A549 (cell line): ENCODE data around the gene PCDHGA11. TPM values are rescaled to one million over a fixed set of nuclear protein-coding genes. Genes with fewer than 3 reads are reported as not detected.
"Not testable (repeated sequence)": the region's sequence is repeated elsewhere in the genome, so short reads cannot be mapped to it uniquely, and the experiment has no call there.

ENCODE experiments used
- ATAC-seq, 2 experiments: fragments of 200-7000 bp in 1 of 2; fragments of >200 bp in 1 of 2; cut with Nextera tagmentation in 1 of 2; cut with Tn5 transposase in 1 of 2; 3 replicates each; pipeline versions ENCODE4 v1.8.0 to v1.9.1; 2018 to 2020; ENCODE audit warnings: mild to moderate bottlenecking in 1 of 2, moderate library complexity in 1 of 2
- CTCF ChIA-PET: fragments of 300-600 bp; sonication (Branson Sonifier 250); formaldehyde crosslinking; extraction: SDS; loops from one replicate; lab custom pipeline; 2021; ENCODE audit warnings: antibody characterized with exemption, inconsistent platforms; lab: Yijun Ruan, JAX
- POLR2A ChIA-PET: fragments of 350-600 bp; formaldehyde crosslinking; extraction: SDS; loops from one replicate; lab custom pipeline; 2021; ENCODE audit warnings: antibody characterized with exemption, inconsistent platforms; lab: Yijun Ruan, JAX
- DNase-seq, 2 experiments: peaks; one replicate each; pipeline versions ENCODE4 v3.0.0 to v3.0.0-alpha.2; 2011 to 2016; ENCODE audit warnings: low read depth in 1 of 2, low spot score in 1 of 2
- FAIRE-seq: peaks from 2 replicates; lab custom pipeline; 2011; peaks lifted over from hg19 to GRCh38; lab: Jason Lieb, UNC
- H3K27ac ChIP-seq, 2 experiments: fragments of >200 bp; sonication (Bioruptor Twin); formaldehyde crosslinking; 3 replicates each; pipeline ENCODE4 v1.5.1; 2016 to 2017
- H3K4me1 ChIP-seq: fragments of >200 bp; sonication (Bioruptor Twin); formaldehyde crosslinking; 3 replicates; pipeline ENCODE4 v1.6.1; 2016
- H3K4me2 ChIP-seq: fragments of >200 bp; sonication (Bioruptor Twin); formaldehyde crosslinking; 3 replicates; pipeline ENCODE4 v1.6.1; 2016
- H3K4me3 ChIP-seq: fragments of >200 bp; sonication (Bioruptor Twin); formaldehyde crosslinking; 3 replicates; pipeline ENCODE4 v1.5.1; 2016
- H3K9me3 ChIP-seq: fragments of >200 bp; sonication (Bioruptor Twin); formaldehyde crosslinking; 3 replicates; pipeline ENCODE4 v1.6.1; 2016
- EHF ChIP-seq: fragments of 250-450 bp; sonication (Bioruptor Pico); IDR thresholded peaks from 2 replicates; pipeline ENCODE4 v1.5.0; 2020; ENCODE audit warnings: mild to moderate bottlenecking
- EP300 ChIP-seq, 2 experiments: fragments of >200 bp; sonication (Bioruptor Twin); formaldehyde crosslinking; IDR thresholded peaks; 2 replicates in 1 of 2; 3 replicates in 1 of 2; pipeline ENCODE4 v1.6.1; 2016 to 2017
- ESRRA ChIP-seq: fragments of 150-350 bp; IDR thresholded peaks from 2 replicates; pipeline ENCODE4 v1.6.1; 2014; ENCODE audit warnings: mild to moderate bottlenecking, low read length, borderline replicate concordance
- GATA3 ChIP-seq: IDR thresholded peaks from 2 replicates; pipeline ENCODE4 v1.6.1; 2012; ENCODE audit warnings: borderline replicate concordance
- HDAC2 ChIP-seq: fragments of 200-600 bp; sonication (generic); IDR thresholded peaks from 2 replicates; pipeline ENCODE4 v1.6.1; 2016
- HOXB13 ChIP-seq: fragments of 250-450 bp; sonication (Bioruptor Pico); IDR thresholded peaks from 2 replicates; pipeline ENCODE4 v1.5.0; 2020; ENCODE audit warnings: low read depth, mild to moderate bottlenecking, moderate library complexity
- JUN ChIP-seq, 2 experiments: fragments of >200 bp; sonication (Bioruptor Twin); formaldehyde crosslinking; IDR thresholded peaks; 2 replicates in 1 of 2; 3 replicates in 1 of 2; pipeline ENCODE4 v1.6.1; 2016 to 2017
- JUNB ChIP-seq: fragments of >200 bp; sonication (Bioruptor Twin); formaldehyde crosslinking; IDR thresholded peaks from 2 replicates; pipeline ENCODE4 v1.6.1; 2016
- MAFK ChIP-seq: fragments of 450-650 bp; IDR thresholded peaks from 2 replicates; pipeline ENCODE4 v1.6.1; 2014; ENCODE audit not compliant: partially characterized antibody
- MAZ ChIP-seq: fragments of 150-350 bp; IDR thresholded peaks from 2 replicates; pipeline ENCODE4 v1.6.1; 2014; ENCODE audit warnings: antibody characterized with exemption, low read depth, low read length, borderline replicate concordance
- NR3C1 ChIP-seq: fragments of >200 bp; sonication (Bioruptor Twin); formaldehyde crosslinking; IDR thresholded peaks from 3 replicates; pipeline ENCODE4 v1.6.1; 2017
- RARB ChIP-seq: fragments of 250-450 bp; sonication (Bioruptor Pico); IDR thresholded peaks from 2 replicates; pipeline ENCODE4 v1.8.0; 2021; ENCODE audit warnings: mild to moderate bottlenecking, moderate library complexity
- SMC3 ChIP-seq: fragments of >200 bp; sonication (Bioruptor Twin); formaldehyde crosslinking; IDR thresholded peaks from 3 replicates; pipeline ENCODE4 v1.6.1; 2018; ENCODE audit warnings: inconsistent platforms
- SREBF2 ChIP-seq: fragments of 450-650 bp; IDR thresholded peaks from 2 replicates; pipeline ENCODE4 v1.6.1; 2014; ENCODE audit warnings: mild to moderate bottlenecking, moderate library complexity
- ZNF302 ChIP-seq: fragments of 250-450 bp; sonication (Bioruptor Pico); IDR thresholded peaks from 2 replicates; pipeline ENCODE4 v1.9.0; 2021; ENCODE audit warnings: inconsistent platforms, mild to moderate bottlenecking, moderate library complexity
- WGBS: methylation state at CpG from one replicate; pipeline ENCODE4 v1.1.6; 2017; ENCODE audit errors: missing lambda C conversion rate; 5-methylcytosine and 5-hydroxymethylcytosine counted together
- polyA plus RNA-seq, 4 experiments: library from polyadenylated mRNA; depleted of rRNA in 3 of 4; stranded (reverse); fragments of >200 nt; fragmentation: RNase III in 1 of 4; extraction: RNeasy Plus Mini Kit Qiagen cat#74134 plus additional on column Dnase treatment in 1 of 4; gene quantifications; 2 replicates in 3 of 4; 3 replicates in 1 of 4; pipeline ENCODE4 v1.2.3, GENCODE V29; 2011 to 2017
- TF ChIP-seq, protein P1 (sequence below): fragments of 250-450 bp; sonication (Bioruptor Pico); IDR thresholded peaks from 2 replicates; pipeline ENCODE4 v1.5.0; 2021; ENCODE audit warnings: mild to moderate bottlenecking, moderate library complexity, borderline replicate concordance
- TF ChIP-seq, protein P2 (sequence below): IDR thresholded peaks from 2 replicates; pipeline ENCODE4 v1.6.1; 2012
- TF ChIP-seq, protein P3 (sequence below): fragments of >200 bp; sonication (Bioruptor Twin); formaldehyde crosslinking; IDR thresholded peaks from 3 replicates; pipeline ENCODE4 v1.5.1; 2016
- TF ChIP-seq, protein P4 (sequence below): fragments of 200-600 bp; sonication (generic); IDR thresholded peaks from 2 replicates; pipeline ENCODE4 v1.6.1; 2016; ENCODE audit warnings: antibody characterized with exemption, mild to moderate bottlenecking, moderate library complexity
- TF ChIP-seq, protein P5 (sequence below): fragments of 250-450 bp; sonication (Bioruptor Pico); IDR thresholded peaks from 2 replicates; pipeline ENCODE4 v1.5.0; 2020; ENCODE audit warnings: low read depth, mild to moderate bottlenecking, moderate library complexity

The PCDHGA11 gene
- polyA plus RNA-seq, 2 of the 4 experiments (the other 2 are of a cell fraction) = 0.10 TPM; not detected in 1

DNA sequence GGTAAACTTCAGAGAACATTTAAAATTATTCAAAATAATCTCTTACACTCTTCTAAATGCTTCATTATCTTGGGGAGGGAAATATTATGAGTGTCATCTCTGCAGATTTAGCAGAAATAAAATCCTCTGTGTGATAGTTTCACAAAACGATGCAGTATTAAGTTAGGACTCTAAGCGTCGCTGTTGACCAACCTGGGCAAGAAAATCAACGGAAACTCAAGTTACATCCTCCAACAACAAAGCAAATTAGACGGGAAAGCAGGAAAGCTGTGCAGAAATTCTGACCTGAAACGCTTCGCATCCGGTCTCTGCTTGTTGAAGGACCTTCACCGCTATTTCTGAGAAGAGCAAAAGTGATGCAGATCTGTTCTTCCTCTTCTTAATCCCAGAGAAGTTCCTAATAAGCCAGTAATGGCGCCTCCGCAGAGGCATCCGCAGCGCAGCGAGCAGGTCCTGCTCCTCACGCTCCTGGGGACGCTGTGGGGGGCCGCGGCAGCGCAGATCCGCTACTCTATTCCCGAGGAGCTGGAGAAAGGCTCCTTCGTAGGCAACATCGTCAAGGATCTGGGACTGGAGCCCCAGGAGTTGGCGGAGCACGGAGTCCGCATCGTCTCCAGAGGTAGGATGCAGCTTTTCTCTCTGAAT is 47.1 kb upstream of the PCDHGA11 start, which contains the start of gene PCDHGA6 (continued):
- TF ChIP-seq SMC3 (no peak), ESRRA (no peak), JUNB (no peak), GATA3 (no peak), EP300 (IDR thresholded peaks at IDR 0.05) (no peak), ZNF302 (CRISPR knock-in tag) (no peak)
- TF ChIP-seq, protein P1, sequence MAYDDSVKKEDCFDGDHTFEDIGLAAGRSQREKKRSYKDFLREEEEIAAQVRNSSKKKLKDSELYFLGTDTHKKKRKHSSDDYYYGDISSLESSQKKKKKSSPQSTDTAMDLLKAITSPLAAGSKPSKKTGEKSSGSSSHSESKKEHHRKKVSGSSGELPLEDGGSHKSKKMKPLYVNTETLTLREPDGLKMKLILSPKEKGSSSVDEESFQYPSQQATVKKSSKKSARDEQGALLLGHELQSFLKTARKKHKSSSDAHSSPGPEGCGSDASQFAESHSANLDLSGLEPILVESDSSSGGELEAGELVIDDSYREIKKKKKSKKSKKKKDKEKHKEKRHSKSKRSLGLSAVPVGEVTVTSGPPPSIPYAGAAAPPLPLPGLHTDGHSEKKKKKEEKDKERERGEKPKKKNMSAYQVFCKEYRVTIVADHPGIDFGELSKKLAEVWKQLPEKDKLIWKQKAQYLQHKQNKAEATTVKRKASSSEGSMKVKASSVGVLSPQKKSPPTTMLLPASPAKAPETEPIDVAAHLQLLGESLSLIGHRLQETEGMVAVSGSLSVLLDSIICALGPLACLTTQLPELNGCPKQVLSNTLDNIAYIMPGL (CRISPR knock-in tag) = no peak
- TF ChIP-seq, protein P2, sequence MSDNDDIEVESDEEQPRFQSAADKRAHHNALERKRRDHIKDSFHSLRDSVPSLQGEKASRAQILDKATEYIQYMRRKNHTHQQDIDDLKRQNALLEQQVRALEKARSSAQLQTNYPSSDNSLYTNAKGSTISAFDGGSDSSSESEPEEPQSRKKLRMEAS = no peak

DNA sequence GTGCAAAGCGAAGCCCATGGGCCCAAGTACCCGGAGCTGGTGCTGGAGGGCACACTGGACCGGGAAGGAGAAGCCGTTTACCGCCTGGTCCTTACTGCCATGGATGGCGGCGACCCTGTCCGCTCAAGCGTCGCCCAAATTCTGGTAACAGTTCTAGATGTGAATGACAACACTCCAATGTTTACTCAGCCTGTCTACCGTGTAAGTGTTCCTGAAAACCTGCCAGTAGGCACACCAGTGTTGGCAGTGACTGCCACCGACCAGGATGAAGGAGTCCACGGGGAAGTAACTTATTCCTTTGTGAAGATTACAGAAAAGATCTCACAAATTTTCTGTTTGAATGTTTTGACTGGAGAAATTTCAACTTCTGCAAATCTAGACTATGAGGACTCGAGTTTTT is 46.2 kb upstream of the PCDHGA11 start:
- no peak for DNase-seq
- ChIA-PET CTCF (interaction anchor here (0.8 to 2.5 kb wide), 4 partner anchors 10 to 189 kb away, joined by 3 to 10 read pairs (median 6); partner anchors contain the start of genes PCDHGA5 and PCDHGB1), POLR2A (no interaction called here)
- H3K4me2 ChIP-seq = no peak overlapping the region
- 55% methylated on average over 13 of the region's 14 CpGs for WGBS
- no peaks in the 10 kb centered on the region for H3K4me1 ChIP-seq
- TF ChIP-seq HDAC2 = no peak
- no peak for TF ChIP-seq HOXB13 (CRISPR knock-in tag)
- TF ChIP-seq, protein P2 = no peak
- TF ChIP-seq EHF = no peak
- no peak for TF ChIP-seq GATA3
- TF ChIP-seq MAFK = no peak
- TF ChIP-seq JUN (IDR thresholded peaks at IDR 0.05) = no peak
- no peak for TF ChIP-seq NR3C1
- TF ChIP-seq MAZ = no peak
- TF ChIP-seq SMC3 = no peak
- TF ChIP-seq, protein P3, sequence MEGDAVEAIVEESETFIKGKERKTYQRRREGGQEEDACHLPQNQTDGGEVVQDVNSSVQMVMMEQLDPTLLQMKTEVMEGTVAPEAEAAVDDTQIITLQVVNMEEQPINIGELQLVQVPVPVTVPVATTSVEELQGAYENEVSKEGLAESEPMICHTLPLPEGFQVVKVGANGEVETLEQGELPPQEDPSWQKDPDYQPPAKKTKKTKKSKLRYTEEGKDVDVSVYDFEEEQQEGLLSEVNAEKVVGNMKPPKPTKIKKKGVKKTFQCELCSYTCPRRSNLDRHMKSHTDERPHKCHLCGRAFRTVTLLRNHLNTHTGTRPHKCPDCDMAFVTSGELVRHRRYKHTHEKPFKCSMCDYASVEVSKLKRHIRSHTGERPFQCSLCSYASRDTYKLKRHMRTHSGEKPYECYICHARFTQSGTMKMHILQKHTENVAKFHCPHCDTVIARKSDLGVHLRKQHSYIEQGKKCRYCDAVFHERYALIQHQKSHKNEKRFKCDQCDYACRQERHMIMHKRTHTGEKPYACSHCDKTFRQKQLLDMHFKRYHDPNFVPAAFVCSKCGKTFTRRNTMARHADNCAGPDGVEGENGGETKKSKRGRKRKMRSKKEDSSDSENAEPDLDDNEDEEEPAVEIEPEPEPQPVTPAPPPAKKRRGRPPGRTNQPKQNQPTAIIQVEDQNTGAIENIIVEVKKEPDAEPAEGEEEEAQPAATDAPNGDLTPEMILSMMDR = no peak
- TF ChIP-seq RARB (CRISPR knock-in tag) = no peak
- TF ChIP-seq, protein P4, sequence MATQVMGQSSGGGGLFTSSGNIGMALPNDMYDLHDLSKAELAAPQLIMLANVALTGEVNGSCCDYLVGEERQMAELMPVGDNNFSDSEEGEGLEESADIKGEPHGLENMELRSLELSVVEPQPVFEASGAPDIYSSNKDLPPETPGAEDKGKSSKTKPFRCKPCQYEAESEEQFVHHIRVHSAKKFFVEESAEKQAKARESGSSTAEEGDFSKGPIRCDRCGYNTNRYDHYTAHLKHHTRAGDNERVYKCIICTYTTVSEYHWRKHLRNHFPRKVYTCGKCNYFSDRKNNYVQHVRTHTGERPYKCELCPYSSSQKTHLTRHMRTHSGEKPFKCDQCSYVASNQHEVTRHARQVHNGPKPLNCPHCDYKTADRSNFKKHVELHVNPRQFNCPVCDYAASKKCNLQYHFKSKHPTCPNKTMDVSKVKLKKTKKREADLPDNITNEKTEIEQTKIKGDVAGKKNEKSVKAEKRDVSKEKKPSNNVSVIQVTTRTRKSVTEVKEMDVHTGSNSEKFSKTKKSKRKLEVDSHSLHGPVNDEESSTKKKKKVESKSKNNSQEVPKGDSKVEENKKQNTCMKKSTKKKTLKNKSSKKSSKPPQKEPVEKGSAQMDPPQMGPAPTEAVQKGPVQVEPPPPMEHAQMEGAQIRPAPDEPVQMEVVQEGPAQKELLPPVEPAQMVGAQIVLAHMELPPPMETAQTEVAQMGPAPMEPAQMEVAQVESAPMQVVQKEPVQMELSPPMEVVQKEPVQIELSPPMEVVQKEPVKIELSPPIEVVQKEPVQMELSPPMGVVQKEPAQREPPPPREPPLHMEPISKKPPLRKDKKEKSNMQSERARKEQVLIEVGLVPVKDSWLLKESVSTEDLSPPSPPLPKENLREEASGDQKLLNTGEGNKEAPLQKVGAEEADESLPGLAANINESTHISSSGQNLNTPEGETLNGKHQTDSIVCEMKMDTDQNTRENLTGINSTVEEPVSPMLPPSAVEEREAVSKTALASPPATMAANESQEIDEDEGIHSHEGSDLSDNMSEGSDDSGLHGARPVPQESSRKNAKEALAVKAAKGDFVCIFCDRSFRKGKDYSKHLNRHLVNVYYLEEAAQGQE = no peak
- no peak for TF ChIP-seq SREBF2
- TF ChIP-seq, protein P5, sequence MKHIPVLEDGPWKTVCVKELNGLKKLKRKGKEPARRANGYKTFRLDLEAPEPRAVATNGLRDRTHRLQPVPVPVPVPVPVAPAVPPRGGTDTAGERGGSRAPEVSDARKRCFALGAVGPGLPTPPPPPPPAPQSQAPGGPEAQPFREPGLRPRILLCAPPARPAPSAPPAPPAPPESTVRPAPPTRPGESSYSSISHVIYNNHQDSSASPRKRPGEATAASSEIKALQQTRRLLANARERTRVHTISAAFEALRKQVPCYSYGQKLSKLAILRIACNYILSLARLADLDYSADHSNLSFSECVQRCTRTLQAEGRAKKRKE = no peak
- no peak for TF ChIP-seq EP300 (IDR thresholded peaks at IDR 0.05)
- H3K4me3 ChIP-seq = no peak overlapping the region
- H3K9me3 ChIP-seq = peaks cover 55% of the 10 kb centered on the region
- H3K27ac ChIP-seq = no peak overlapping the region
- no peak for ATAC-seq
- FAIRE-seq = no peak

DNA sequence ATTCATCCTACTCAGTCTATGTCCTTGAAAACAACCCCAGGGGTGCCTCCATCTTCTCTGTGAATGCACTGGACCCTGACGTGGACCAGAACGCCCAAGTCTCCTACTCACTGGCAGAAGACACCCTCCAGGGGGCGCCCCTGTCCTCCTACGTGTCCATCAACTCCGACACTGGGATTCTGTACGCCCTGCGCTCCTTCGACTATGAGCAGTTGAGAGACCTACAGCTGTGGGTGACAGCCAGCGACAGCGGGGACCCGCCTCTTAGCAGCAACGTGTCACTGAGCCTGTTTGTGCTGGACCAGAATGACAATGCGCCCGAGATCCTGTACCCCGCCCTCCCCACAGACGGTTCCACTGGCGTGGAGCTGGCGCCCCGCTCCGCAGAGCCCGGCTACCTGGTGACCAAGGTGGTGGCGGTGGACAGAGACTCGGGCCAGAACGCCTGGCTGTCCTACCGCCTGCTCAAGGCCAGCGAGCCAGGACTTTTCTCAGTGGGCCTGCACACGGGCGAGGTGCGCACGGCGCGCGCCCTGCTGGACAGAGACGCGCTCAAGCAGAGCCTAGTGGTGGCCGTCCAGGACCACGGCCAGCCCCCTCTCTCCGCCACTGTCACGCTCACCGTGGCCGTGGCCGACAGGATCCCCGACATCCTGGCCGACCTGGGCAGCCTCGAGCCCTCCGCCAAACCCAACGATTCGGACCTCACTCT is 45.3 kb upstream of the PCDHGA11 start:
- DNase-seq, H3K4me2 ChIP-seq, H3K4me1 ChIP-seq, H3K27ac ChIP-seq, ATAC-seq, H3K4me3 ChIP-seq, POLR2A ChIA-PET, FAIRE-seq: not testable (repeated sequence)
- CTCF ChIA-PET = interaction anchor here (2.0 to 2.5 kb wide), 2 partner anchors 11 to 183 kb away, joined by 8 to 10 read pairs; partner anchors contain the start of gene PCDHGA5
- WGBS = 65% methylated on average over 14 of the region's 48 CpGs
- peaks cover 51% of the 10 kb centered on the region for H3K9me3 ChIP-seq
